HUES64 (cell line): ENCODE measurements around the gene PDE7B.

Source experiments
- H3K27ac ChIP-seq: 2 replicates; pipeline ENCODE4 v1.7.0; 2013; ENCODE audit warnings: low read depth, low read length, inconsistent platforms
- H3K27me3 ChIP-seq: 2 replicates; pipeline ENCODE4 v1.6.1; 2013; ENCODE audit warnings: mild to moderate bottlenecking, low read length; ENCODE audit not compliant: insufficient read depth
- H3K36me3 ChIP-seq: 2 replicates; pipeline ENCODE4 v1.6.1; 2013; ENCODE audit warnings: mild to moderate bottlenecking, low read length; ENCODE audit not compliant: insufficient read depth
- H3K4me1 ChIP-seq: 2 replicates; pipeline ENCODE4 v1.6.1; 2013; ENCODE audit warnings: mild to moderate bottlenecking, low read length, moderate library complexity; ENCODE audit not compliant: insufficient read depth
- H3K4me3 ChIP-seq: 2 replicates; pipeline ENCODE4 v1.5.1; 2013; ENCODE audit warnings: mild to moderate bottlenecking, low read length, moderate library complexity
- H3K9ac ChIP-seq: 2 replicates; pipeline ENCODE4 v1.6.1; 2013; ENCODE audit warnings: mild to moderate bottlenecking, low read depth, low read length
- H3K9me3 ChIP-seq: 2 replicates; pipeline ENCODE4 v1.6.1; 2013; ENCODE audit warnings: low read depth, low read length; ENCODE audit not compliant: insufficient read depth
- WGBS: fragments of 150-250, 120-280 bp; methylation state at CpG from one replicate; pipeline ENCODE4 v1.1.7; 2013; ENCODE audit warnings: missing lambda C conversion rate; 5-methylcytosine and 5-hydroxymethylcytosine counted together

Gene PDE7B

DNA sequence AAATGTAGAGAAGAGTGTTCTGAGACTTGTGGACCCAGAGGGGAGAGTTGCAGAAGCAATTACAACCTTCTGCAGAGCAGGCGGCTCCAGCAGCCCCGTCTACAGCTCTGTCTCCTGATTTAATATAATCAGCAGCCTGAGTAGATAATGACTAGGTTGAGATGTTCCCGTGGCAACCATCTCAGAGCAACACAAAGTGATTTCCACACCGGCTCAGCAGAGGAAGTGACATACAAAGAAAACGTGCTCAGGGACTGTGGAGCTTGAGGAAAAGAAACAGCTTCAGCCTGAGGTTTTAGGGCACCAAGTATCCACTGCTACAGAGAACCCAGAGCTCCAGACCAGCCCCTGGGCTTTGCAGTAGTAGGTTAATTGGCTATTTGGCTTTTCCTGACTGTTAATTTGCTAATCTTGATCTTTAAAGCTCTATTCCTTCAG, 262.3 kb downstream of the PDE7B start:
- 64% methylated on average over 5 of the region's 5 CpGs for WGBS
- H3K27ac ChIP-seq = no peak overlapping the region
- no peaks in the 10 kb centered on the region for H3K27me3 ChIP-seq
- H3K9ac ChIP-seq = peak overlapping the region; percentile 18; the same call in 1 of the 2 replicates
- H3K4me1 ChIP-seq = peaks cover 6% of the 10 kb centered on the region; the same call in 1 of the 2 replicates
- no peaks in the 10 kb centered on the region for H3K36me3 ChIP-seq
- H3K9me3 ChIP-seq = no peaks in the 10 kb centered on the region
- no peak overlapping the region for H3K4me3 ChIP-seq

DNA sequence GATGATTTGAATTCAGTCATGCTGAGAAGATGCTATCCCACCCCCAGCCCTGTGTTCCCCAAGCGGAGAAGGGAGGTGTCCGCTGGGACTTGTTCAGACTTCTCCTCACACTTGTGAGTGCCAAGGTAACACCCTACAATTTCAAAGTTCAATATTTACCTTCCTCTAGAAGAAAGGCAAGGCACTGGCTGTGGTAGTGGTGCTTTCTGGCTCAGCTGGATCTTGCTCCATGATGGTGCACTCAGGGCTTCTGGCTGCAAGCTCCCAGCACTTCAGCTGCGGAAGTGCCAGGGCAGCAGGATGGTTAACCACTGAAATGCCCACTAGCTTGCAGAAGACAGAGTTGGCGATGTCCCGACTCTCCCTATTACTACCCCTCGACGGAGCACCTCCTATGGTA, 263.2 kb downstream of the PDE7B start:
- H3K9me3 ChIP-seq = no peaks in the 10 kb centered on the region
- H3K4me1 ChIP-seq = peaks cover 6% of the 10 kb centered on the region; the same call in 1 of the 2 replicates
- WGBS = 96% methylated on average over 7 of the region's 7 CpGs
- H3K9ac ChIP-seq = no peak overlapping the region
- no peaks in the 10 kb centered on the region for H3K36me3 ChIP-seq
- no peak overlapping the region for H3K27ac ChIP-seq
- H3K4me3 ChIP-seq = no peak overlapping the region
- no peaks in the 10 kb centered on the region for H3K27me3 ChIP-seq

DNA sequence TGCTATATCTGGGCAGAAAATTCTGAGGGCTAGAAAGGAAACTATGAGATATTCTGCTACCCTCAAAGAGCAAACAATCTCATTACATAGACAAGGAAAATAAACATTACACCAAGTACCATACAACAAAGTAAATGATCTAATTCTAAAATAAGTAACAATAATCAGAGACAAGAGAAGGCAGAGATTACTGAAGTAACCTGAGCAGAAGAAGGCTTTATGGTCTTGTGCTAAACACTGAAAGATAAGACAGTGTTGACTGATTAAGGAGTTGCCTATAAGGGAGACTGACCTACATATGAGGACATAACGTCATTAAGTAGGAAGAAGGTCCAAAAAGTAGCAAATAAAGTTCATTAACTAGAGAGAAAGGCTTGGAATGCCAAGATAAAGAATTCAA, 264.4 kb downstream of the PDE7B start:
- Histone ChIP-seq H3K4me3 (no peak overlapping the region), H3K9ac (no peak overlapping the region), H3K9me3 (no peaks in the 10 kb centered on the region), H3K36me3 (no peaks in the 10 kb centered on the region), H3K4me1 (peaks cover 6% of the 10 kb centered on the region; the same call in 1 of the 2 replicates), H3K27me3 (no peaks in the 10 kb centered on the region), H3K27ac (no peak overlapping the region)
- WGBS = 93% methylated on average over 1 of the region's 1 CpG

- Histone ChIP-seq H3K27me3 (no peaks in the 10 kb centered on the region), H3K4me1 (peaks cover 6% of the 10 kb centered on the region; the same call in 1 of the 2 replicates), H3K27ac (no peak overlapping the region), H3K9me3 (no peaks in the 10 kb centered on the region), H3K9ac (no peak overlapping the region), H3K36me3 (no peaks in the 10 kb centered on the region), H3K4me3 (no peak overlapping the region)
- 94% methylated on average over 2 of the region's 2 CpGs for WGBS
Measured at GRCh38 chr6:136117081-136117480, 265.6 kb downstream of the PDE7B start.

- H3K9ac ChIP-seq = no peak overlapping the region
- no peak overlapping the region for H3K27ac ChIP-seq
- WGBS = 90% methylated on average over 5 of the region's 6 CpGs
- H3K4me1 ChIP-seq = peaks cover 5% of the 10 kb centered on the region; the same call in 1 of the 2 replicates
- H3K9me3 ChIP-seq = no peaks in the 10 kb centered on the region
- H3K27me3 ChIP-seq = no peaks in the 10 kb centered on the region
- H3K4me3 ChIP-seq = no peak overlapping the region
- no peaks in the 10 kb centered on the region for H3K36me3 ChIP-seq
Measured at GRCh38 chr6:136118787-136119186, 267.3 kb downstream of the PDE7B start.

DNA sequence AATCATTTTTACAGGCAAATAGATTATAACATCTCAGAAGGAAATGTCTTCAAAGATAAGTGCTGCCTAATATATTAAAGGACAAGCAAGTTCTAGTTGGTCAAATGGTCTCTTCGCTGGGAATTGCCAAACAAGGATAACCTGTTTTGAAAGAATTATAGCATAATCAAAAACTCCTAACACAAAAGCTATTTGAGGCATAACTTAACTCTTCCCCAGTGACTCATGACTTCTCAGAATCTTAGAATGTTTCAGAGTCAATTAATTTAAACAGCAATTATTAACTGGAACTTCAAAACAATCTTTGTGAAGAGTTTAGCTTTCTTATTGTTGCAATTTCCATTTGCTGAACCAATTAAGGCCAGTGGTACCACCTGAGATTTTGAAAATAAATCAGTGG, 272.0 kb downstream of the PDE7B start:
- 100% methylated on average over 1 of the region's 1 CpG for WGBS
- Histone ChIP-seq H3K9ac (no peak overlapping the region), H3K4me1 (no peaks in the 10 kb centered on the region), H3K9me3 (no peaks in the 10 kb centered on the region), H3K4me3 (no peak overlapping the region), H3K27me3 (no peaks in the 10 kb centered on the region), H3K36me3 (no peaks in the 10 kb centered on the region), H3K27ac (no peak overlapping the region)

- Histone ChIP-seq H3K9ac (no peak overlapping the region), H3K9me3 (no peaks in the 10 kb centered on the region), H3K27me3 (no peaks in the 10 kb centered on the region), H3K4me3 (no peak overlapping the region), H3K4me1 (no peaks in the 10 kb centered on the region), H3K27ac (no peak overlapping the region), H3K36me3 (no peaks in the 10 kb centered on the region)
- WGBS = 93% methylated on average over 2 of the region's 2 CpGs
Measured at GRCh38 chr6:136125585-136125984, 274.1 kb downstream of the PDE7B start.

- Histone ChIP-seq H3K36me3 (no peaks in the 10 kb centered on the region), H3K4me1 (no peaks in the 10 kb centered on the region), H3K27ac (no peak overlapping the region), H3K9ac (no peak overlapping the region), H3K4me3 (no peak overlapping the region), H3K9me3 (no peaks in the 10 kb centered on the region), H3K27me3 (no peaks in the 10 kb centered on the region)
- 77% methylated on average over 2 of the region's 2 CpGs for WGBS
Measured at GRCh38 chr6:136127873-136128272, 276.4 kb downstream of the PDE7B start.

GRCh38 chr6:136129365-136129764, 277.9 kb downstream of the PDE7B start:
- no peaks in the 10 kb centered on the region for H3K9me3 ChIP-seq
- no peak overlapping the region for H3K27ac ChIP-seq
- no peaks in the 10 kb centered on the region for H3K36me3 ChIP-seq
- no peaks in the 10 kb centered on the region for H3K4me1 ChIP-seq
- no peak overlapping the region for H3K9ac ChIP-seq
- 73% methylated on average over 3 of the region's 3 CpGs for WGBS
- H3K4me3 ChIP-seq = no peak overlapping the region
- H3K27me3 ChIP-seq = no peaks in the 10 kb centered on the region

DNA sequence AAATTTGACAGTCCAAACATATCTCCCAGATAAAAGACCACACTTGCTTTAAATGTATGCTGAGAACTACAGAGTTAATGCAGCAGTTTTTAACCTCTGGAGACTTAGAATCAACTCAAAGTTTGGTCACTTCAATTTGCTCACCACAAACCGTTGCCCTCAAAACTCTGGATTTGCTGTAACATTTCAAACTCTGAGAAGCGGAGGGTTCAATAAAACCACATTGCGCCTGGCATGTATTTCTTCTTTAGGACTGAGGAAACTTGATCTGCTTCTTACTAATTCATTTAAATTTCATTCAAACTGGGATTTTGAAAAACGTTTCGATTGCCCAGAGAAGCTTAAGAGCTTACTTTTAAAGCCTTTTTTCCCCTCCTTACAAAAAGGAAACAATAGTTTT, 282.8 kb downstream of the PDE7B start:
- Histone ChIP-seq H3K4me3 (no peak overlapping the region), H3K9me3 (no peaks in the 10 kb centered on the region), H3K9ac (no peak overlapping the region), H3K27ac (no peak overlapping the region), H3K4me1 (no peaks in the 10 kb centered on the region), H3K36me3 (no peaks in the 10 kb centered on the region), H3K27me3 (no peaks in the 10 kb centered on the region)
- 92% methylated on average over 5 of the region's 5 CpGs for WGBS

DNA sequence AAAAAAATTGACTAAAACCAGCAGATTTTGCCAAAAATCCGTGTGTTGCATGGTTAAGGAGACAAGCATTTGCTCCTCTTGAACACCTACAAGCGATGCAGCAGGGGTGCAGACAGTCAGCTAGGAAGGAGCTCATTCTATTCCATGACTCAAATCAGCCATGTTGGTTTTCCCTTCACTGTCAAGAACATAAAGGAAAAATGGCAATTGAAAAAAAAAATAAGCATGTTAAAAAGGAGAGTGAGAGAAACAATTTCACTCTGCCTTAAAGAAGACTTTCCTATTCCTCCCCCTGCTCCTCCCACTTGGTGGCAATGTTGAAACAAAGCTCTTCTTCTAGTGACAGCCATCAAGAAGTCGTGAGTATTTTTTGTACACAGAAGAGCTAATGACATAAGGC, 283.2 kb downstream of the PDE7B start:
- Histone ChIP-seq H3K9ac (no peak overlapping the region), H3K36me3 (no peaks in the 10 kb centered on the region), H3K27ac (no peak overlapping the region), H3K4me1 (no peaks in the 10 kb centered on the region), H3K27me3 (no peaks in the 10 kb centered on the region), H3K4me3 (no peak overlapping the region), H3K9me3 (no peaks in the 10 kb centered on the region)
- 85% methylated on average over 3 of the region's 3 CpGs for WGBS

DNA sequence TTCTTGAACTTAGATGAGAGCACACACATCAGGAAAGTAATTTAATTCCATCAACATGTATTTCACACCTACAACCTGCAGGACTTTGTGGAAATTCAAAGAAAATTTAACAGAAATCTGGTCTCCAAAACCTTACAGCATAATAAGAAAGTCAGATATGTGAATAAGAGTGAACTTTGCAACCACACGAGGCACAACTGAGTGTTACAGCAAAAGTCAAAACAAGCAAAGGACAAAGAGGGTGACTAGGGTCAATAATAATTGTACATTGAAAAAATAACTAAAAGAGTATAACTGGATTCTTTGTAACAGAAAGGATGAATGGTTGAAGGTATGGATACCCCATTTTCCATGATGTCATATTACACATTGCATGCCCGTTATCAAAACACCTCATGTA, 284.8 kb downstream of the PDE7B start:
- no CpG with 5 or more reads among the region's 2 CpGs for WGBS
- Histone ChIP-seq H3K27me3 (no peaks in the 10 kb centered on the region), H3K9me3 (no peaks in the 10 kb centered on the region), H3K4me1 (no peaks in the 10 kb centered on the region), H3K4me3 (no peak overlapping the region), H3K27ac (no peak overlapping the region), H3K9ac (no peak overlapping the region), H3K36me3 (no peaks in the 10 kb centered on the region)
